HG02798 (cell line): ENCODE data around the gene C14orf132.

Experiments
- ATAC-seq: cut with Tn5 transposase; IDR thresholded peaks from one replicate; pipeline ENCODE4 v1.9.1; 2021; ENCODE audit warnings: mild to moderate bottlenecking; ENCODE audit not compliant: unreplicated experiment, poor library complexity

The C14orf132 gene

DNA sequence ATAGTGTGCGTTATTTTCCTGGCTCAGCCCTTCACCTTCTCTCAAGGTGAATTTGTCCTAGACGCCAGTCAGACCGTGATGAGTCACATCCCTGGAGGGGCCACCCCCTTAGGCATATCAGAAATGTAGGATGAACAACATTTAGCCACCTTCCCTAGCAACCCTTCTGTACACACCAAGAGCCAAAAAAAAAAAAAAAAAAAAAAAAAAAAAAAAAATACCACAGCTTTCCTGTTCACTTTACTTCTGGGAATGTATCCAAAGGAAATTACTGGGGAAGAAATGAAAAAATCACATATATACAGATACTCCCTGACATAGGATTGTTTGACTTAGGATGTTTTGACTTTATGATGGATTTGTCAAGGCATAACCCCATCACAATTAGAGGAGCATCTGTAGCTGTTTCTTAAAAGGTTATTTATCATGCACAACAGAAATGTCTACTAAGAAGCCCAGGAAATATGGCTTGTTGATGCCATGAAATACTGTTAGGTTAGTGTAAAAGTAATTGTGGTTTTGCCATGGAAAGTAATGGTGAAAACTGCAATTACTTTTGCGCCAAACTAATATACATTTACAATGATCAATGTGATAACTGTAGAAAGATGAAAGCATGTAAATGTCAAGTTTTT, 97.3 kb downstream of the C14orf132 start:
- ATAC-seq: no peak

DNA sequence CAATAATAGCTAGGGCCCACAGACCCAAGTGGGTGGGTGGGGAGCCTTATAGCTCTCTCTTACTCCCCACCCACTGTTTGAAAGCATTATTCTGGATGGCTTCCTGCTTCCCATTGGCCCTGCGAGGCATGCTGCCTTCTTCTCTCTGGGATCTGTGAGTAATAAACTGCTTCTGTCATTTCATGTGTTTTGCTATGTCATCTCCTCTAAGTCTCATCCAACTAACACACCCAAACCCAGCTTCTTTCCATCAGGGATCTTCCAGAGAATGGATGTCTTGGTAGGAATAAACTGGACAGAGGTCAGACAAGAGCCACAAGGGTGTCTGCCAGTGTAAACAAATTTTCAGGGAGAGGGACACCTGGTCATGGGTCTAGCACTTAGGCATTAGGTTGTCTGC, 99.1 kb downstream of the C14orf132 start:
- ATAC-seq: no peak

- ATAC-seq: no peak
Observed at GRCh38 chr14:96139169-96139568, 100.0 kb downstream of the C14orf132 start.

DNA sequence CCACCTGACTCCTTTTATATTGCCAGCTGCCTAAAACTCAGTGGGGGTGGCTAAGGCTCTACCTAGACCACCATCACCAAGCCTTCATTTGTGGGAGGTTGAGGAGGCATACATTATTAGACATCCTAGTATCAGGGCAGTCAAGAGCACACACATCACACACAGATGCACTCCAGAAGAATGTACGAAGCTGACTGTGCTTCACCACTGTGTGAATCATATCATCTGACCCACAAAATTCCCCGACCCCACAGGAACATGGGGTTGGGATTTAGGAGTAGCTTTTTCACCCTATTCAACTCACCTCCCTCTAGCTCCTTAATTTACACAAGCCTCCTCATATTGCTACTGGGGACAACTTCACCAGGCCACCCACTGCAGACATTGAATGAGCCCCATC, 100.7 kb downstream of the C14orf132 start:
- no peak for ATAC-seq

GRCh38 chr14:96140952-96141351, 101.8 kb downstream of the C14orf132 start:
- no peak for ATAC-seq
